ENCODE data around the gene RALB.
"Not testable (repeated sequence)": the region's sequence is repeated elsewhere in the genome, so short reads cannot be mapped to it uniquely, and the experiment has no call there.

The RALB gene

GRCh38 chr2:120316528-120317179 is 64.0 kb downstream of the RALB start:
- no peak overlapping the region for H3K27ac ChIP-seq
- H3K4me3 ChIP-seq, result no peak overlapping the region
- TF ChIP-seq, protein P1, sequence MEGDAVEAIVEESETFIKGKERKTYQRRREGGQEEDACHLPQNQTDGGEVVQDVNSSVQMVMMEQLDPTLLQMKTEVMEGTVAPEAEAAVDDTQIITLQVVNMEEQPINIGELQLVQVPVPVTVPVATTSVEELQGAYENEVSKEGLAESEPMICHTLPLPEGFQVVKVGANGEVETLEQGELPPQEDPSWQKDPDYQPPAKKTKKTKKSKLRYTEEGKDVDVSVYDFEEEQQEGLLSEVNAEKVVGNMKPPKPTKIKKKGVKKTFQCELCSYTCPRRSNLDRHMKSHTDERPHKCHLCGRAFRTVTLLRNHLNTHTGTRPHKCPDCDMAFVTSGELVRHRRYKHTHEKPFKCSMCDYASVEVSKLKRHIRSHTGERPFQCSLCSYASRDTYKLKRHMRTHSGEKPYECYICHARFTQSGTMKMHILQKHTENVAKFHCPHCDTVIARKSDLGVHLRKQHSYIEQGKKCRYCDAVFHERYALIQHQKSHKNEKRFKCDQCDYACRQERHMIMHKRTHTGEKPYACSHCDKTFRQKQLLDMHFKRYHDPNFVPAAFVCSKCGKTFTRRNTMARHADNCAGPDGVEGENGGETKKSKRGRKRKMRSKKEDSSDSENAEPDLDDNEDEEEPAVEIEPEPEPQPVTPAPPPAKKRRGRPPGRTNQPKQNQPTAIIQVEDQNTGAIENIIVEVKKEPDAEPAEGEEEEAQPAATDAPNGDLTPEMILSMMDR (IDR thresholded peaks at IDR 0.05), result no peak
- DNase-seq (ENCODE audit: low spot score), result no peak

- DNase-seq (ENCODE audit: low spot score), result no peak
- H3K27ac ChIP-seq, result no peak overlapping the region
- H3K4me3 ChIP-seq, result no peak overlapping the region
- TF ChIP-seq, protein P1 (IDR thresholded peaks at IDR 0.05), result no peak
These were observed 64.5 kb downstream of the RALB start for GRCh38 chr2:120317180-120317533.

- Histone ChIP-seq H3K27ac (no peak overlapping the region), H3K4me3 (no peak overlapping the region)
- TF ChIP-seq, protein P1 (IDR thresholded peaks at IDR 0.05), result no peak
- no peak for DNase-seq (ENCODE audit: low spot score)
These were observed 65.3 kb downstream of the RALB start for GRCh38 chr2:120317916-120318315.

GRCh38 chr2:120318626-120319025 is 66.0 kb downstream of the RALB start:
- H3K27ac ChIP-seq, result no peak overlapping the region
- TF ChIP-seq, protein P1 (IDR thresholded peaks at IDR 0.05), result no peak
- no peak for DNase-seq (ENCODE audit: low spot score)
- H3K4me3 ChIP-seq, result no peak overlapping the region

GRCh38 chr2:120319123-120319522 is 66.5 kb downstream of the RALB start:
- Histone ChIP-seq H3K4me3 (no peak overlapping the region), H3K27ac (no peak overlapping the region)
- TF ChIP-seq, protein P1 (IDR thresholded peaks at IDR 0.05), result no peak
- DNase-seq (ENCODE audit: low spot score), result no peak

- TF ChIP-seq, protein P1 (IDR thresholded peaks at IDR 0.05), result no peak
- Histone ChIP-seq H3K27ac (no peak overlapping the region), H3K4me3 (no peak overlapping the region)
- DNase-seq (ENCODE audit: low spot score), result no peak
These were observed 67.2 kb downstream of the RALB start for GRCh38 chr2:120319686-120320317.

DNA sequence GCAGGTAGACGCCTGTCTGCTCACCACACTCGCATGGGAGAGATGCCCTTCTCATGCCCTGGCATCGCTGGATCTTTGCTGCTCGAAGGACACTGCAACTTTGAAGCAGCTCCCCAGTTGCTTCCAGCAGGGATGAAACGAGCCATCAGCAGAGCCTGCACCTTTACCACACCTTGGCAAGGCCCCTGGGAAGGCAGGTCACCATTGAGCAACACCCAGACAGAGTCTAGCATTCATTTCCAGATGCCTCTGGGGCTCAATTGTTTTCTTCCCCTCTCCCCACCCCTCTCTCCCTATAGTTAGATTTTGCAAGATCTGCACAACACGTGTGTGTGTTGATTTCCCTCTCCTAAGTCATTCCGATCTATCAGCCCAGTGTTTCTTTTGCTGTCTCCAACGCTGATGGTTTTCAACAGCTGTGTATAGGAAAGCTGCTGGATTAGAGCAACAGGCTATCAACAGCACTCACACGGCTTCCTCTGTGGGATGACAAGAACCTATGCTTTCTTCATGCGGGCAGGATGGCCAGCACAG is 67.7 kb downstream of the RALB start:
- H3K27ac ChIP-seq, result no peak overlapping the region
- H3K4me3 ChIP-seq, result no peak overlapping the region
- TF ChIP-seq, protein P1 (IDR thresholded peaks at IDR 0.05), result no peak
- DNase-seq (ENCODE audit: low spot score), result no peak

- not testable (repeated sequence) for H3K4me3 ChIP-seq; H3K27ac ChIP-seq; DNase-seq (ENCODE audit: low spot score)
These were observed 68.4 kb downstream of the RALB start for GRCh38 chr2:120320887-120321556.

All from coronary artery (tissue), 2 donors.